Measurements from ENCODE around the gene PTPN2. TPM values are rescaled to one million over a fixed set of nuclear protein-coding genes. Genes with fewer than 3 reads are reported as not detected.
"Not testable (repeated sequence)": the region's sequence is repeated elsewhere in the genome, so short reads cannot be mapped to it uniquely, and the experiment has no call there.

PTPN2 gene
- 107 TPM for polyA plus RNA-seq (2012; ENCODE audit: insufficient read depth, insufficient read length)

DNA sequence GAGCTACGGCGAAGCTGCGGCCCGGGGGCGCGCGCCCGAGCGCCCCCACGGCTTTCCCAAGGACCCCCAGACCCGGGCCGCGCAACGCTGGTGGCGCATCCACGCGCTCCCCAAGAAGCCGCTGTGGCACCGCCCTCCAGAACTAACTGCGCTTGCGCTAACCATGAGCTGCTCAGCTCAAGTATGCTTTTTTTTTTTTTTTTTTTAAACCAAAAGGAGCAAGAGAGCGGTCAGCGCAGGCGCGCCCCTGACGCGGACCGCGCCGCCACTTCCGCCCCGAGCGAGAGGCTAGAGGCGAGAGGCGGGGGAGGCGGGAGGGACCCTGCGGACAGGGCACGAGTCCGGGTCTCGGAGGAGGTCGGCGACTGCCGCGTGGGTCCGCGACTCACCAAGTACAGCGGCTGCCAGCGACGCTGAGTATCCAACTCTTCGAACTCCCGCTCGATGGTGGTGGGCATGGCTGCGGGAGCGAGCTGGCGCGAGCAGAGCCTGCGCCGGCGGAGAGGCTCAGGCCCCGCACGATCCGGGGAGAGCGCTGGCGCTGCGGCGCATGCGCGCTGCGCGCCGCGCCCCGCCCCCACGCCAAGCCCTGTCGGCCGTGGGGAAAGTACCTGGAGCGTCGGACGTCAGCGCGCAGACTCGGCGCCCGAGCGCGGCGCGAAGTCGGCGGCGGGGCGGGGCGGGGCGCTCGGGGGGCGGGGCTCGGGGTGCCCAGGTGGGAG, at the start of gene PTPN2:
Gene PTPN2 (minus strand): TSS at position 554 of the 722 bp plus-strand sequence. CDS start 96 bp downstream, at position 458.
- H3K4me3 ChIP-seq (ENCODE audit: low read length) = peak within 1 kb of the TSS; percentile 93
- peak; percentile 92 for DNase-seq (ENCODE audit: low read depth, low spot score)

DNA sequence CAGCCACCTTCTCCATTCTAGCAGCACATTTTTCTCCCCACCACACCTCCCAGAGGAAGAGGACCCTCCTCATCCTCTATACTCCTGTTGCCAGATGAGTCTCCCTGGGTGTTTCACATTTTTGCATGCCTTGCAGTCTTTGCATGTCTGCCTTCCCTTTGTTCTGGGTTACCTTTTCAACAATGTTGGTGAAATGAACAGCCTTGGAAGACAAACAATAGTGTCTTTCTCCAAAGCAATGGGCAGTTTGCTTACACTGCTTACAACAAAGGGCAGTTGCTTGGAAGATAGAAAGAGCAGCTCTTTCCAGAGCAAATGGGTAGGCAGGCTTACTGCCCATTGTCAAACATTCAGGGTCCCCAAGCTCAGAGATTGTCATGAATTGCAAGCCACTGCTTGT, 49.3 kb upstream of the PTPN2 start:
- DNase-seq (ENCODE audit: low read depth, low spot score) = no peak
- no peak overlapping the region for H3K4me3 ChIP-seq (ENCODE audit: low read length)

DNA sequence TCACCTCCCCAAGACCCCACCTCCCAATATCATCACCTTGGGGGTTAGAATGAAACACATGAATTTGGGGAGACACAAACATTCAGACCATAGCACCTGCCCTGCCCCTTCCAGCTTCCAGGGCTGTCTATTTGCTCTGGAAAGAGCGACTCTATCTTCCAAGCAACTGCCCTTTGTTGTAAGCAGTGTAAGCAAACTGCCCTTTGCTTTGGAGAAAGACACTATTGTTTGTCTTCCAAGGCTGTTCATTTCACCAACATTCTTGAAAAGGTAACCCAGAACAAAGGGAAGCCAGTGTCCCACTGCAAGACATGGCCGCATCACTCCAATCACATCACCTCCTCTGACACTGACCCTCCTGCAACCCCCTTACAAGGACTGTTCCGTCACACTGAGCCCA, 46.9 kb upstream of the PTPN2 start:
- H3K4me3 ChIP-seq (ENCODE audit: low read length) = no peak overlapping the region
- DNase-seq (ENCODE audit: low read depth, low spot score) = no peak

DNA sequence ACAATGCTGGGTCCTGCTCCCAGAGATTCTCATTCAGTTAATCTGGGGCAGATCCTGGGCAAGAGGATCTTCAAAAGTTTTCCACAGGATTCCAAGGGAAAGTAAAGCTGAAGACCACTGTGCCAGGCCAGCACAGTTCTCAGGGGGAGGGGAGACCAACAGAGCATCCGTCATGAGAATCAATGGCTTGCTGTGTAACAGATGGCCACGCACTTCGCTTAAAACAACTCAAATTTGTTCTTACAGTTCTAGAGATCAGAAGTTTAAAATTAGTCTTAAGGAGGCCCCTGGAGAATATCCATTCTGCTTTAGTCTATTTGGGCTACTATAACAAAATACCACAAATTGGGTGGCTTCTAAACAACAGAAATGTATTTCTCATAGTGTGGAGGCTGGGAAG, 46.3 kb upstream of the PTPN2 start:
- no peak for DNase-seq (ENCODE audit: low read depth, low spot score)
- H3K4me3 ChIP-seq (ENCODE audit: low read length) = no peak overlapping the region

DNA sequence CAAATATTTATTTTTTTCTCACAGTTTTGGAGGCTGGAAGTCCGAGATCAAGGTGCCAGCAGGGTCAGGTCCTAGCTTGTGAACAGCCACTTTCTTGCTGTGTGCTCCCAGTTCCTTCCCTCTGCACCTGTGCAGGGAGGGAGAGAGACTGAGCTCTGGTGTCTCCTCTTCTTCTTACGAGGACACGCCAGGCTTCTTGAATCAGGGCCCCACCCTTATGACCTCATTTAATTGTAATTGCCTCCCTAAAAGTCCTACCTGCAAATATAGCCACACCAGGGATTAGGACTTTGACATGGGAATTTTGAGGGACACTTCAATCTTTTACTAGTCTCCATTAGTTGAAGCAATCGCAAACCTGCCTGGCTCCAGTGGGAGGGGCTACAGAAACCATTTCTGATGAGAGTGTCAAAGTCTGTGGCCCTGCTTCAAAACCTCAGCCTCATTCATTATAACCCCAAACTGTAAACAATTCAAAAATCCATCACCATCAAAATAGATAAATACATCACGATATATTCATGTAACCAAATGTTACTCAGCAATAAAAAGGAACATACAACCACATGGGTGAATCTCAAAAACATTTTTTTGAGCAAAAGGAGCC, 45.5 kb upstream of the PTPN2 start:
- no peak overlapping the region for H3K4me3 ChIP-seq (ENCODE audit: low read length)
- DNase-seq (ENCODE audit: low read depth, low spot score) = no peak

DNA sequence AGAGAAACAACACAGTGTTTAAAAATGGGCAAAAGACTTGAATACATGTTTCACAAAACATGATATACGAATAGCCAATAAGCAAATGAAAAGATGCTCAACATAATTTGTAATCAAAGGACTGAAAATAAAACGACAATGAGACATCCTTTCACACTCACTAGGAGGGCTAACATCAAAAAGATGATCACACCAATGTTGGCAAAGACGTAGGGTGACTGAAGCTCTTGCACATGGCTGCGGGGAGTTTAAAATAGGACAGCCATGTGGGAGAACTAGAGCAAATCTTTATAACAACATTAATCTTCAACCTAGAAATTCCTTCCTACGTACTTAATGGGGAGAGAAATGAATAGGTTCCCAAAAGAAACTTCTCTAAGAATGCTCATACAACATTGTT, 44.6 kb upstream of the PTPN2 start:
- no peak overlapping the region for H3K4me3 ChIP-seq (ENCODE audit: low read length)
- DNase-seq (ENCODE audit: low read depth, low spot score) = no peak

DNA sequence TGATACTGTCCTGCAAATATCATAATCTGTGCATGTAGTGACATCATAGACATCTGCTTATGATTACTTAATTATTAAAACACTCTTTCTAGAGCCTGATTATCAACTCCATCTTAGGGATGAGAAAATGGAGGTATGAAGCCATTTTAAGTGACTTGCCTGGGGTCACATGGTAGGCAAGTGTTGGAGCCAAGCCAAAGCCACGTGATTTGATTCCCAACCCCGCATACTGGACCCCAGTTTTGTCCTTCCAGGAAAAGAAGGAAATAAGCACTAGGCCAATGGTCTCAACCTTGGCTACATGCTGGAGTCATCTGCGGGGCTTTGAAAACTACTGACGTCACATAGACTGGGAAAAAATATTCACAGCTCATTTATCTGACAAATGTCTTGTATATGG, 44.2 kb upstream of the PTPN2 start:
- DNase-seq (ENCODE audit: low read depth, low spot score) = no peak
- no peak overlapping the region for H3K4me3 ChIP-seq (ENCODE audit: low read length)

DNA sequence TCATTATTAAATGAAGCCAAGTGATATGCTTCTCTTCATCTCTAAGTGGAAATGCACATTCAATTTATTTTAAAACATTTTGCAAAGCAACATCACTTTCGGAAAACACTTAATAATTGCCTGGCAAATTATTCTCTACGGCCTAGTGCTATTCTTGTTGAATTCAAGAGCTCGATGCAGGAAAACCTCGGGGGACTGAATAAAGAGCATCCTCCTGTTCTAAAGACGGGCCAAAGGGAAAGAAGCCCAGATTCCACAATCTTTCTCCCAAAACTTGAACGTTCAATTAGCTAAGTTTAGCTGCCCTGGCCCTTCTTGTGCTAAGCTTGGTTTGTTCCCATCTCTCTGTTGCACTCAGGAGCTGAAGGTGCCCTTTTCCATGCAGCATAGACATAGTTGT, 40.6 kb upstream of the PTPN2 start:
- H3K4me3 ChIP-seq (ENCODE audit: low read length) = no peak overlapping the region
- no peak for DNase-seq (ENCODE audit: low read depth, low spot score)

DNA sequence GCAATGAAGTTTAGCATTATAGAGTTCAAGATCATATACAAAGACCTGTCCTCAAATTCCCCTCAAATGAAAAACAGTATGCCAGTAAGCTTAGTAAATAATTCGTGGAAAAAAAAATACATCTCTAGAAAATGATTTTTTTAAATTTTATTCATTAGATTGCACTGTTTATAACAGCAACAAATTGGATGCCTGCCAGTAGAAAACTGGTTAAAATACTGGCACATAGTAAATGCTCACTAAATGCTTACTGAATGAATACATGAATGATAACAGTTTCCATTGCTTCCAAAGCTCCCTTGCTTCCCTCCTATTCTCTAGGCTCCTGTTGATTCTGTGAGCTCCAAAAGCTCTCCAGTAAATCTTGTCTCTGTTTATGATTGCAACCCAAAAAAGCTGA, 38.2 kb upstream of the PTPN2 start:
- H3K4me3 ChIP-seq (ENCODE audit: low read length) = no peak overlapping the region
- no peak for DNase-seq (ENCODE audit: low read depth, low spot score)

DNA sequence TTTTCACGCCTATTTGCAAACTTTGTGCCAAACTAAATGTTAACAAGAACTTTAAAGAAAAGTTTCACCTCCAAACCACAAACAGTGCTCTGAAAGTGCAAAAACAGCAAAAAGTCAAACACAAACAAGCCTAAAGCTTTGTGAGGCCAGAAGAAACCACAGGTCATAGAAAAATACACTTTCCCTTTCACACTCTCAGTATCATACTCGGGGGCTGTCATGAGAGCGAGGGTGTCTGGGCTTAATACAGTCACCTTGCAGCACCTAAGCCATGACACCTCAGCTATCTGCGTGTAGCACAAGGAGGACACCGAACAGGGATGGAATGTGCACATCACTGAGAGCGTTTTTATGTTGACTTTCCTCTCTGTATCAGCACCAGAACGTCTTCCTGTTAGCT, 37.1 kb upstream of the PTPN2 start:
- no peak for DNase-seq (ENCODE audit: low read depth, low spot score)

DNA sequence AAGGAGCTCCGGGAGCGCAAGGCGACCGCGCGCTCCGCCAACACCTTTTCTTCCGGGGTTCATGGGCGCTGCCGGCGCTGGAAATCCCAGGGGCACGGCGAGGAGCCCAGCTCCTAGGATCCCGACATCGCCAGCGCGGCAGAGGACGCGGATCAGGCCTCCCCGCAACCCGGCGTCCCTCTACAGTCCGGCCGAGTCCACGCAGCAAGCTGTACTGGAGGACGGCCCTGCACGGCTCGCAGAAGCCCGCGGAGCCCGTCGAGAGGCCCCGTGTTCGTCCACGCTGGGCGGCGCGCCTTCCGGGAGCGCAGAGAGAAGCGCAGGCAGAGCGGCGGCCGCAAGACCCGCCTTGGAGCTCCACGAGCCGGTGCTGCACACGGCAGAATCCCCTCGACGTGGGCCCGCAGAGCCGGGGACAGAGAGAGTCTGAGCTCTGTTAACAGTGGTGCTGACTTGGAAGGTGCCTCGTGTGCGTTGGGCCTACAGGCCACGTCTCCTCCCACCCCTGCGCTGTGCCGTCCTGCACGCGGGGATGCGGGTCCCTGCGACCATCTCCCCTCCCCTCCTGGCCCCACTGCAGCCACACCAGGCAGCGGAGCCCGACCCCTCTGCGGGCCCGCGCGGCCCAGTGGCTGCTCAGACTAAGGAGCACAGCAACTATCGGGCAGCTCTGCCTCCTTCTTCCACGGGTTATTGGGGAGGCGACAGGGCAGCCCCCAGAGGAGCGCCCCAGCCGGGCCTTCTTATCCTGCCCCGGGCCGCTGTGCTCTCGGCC, 28.1 kb upstream of the PTPN2 start:
- no peak for DNase-seq (ENCODE audit: low read depth, low spot score)
- no peak overlapping the region for H3K4me3 ChIP-seq (ENCODE audit: low read length)

More for the DNA sequence above, 37.1 kb upstream of the PTPN2 start:
- no peak overlapping the region for H3K4me3 ChIP-seq (ENCODE audit: low read length)

DNA sequence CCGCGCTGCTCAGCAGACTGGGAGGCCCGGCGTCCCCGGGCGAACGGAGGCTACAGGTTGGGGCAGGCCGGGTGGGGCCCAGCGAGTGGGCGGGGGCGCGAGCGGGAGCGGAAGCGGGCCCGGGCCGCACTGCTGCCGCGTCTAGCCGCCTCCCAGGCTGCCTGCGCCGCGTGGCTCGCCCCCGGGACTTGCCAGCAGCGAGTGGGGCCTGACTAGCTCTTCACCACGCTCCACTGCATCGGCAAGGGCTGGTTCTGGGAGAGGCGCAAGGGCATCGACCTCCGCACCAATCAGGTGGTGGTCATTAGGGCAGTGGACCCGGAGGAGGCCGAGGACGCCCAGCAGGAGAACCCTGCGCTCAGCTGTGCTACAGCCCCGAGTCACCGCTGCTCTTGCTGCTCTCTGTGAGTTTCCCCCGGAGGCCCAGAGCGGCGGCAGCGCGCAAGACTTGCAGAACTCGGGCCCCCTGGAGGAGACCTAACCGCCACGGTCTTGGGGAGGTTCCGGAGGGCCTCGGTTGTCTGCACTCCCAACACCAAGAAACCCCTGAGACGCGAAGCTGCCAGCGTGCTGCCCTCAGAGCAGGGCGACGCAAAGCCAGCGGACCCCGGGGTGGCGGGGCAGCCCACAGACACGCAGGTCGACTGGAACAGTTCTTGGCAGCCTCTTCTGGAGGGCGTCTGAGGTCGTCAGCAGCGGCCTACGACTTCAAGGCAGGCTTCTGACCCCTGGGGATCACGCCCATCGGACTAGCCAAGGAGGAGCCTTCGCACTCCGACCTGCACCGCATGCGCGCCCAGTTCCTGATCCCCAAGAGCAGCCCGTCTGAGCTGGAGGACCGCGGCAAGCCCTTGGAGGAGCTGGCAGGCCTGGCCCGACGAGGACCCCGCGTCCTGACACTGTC, 27.2 kb upstream of the PTPN2 start:
- no peak for DNase-seq (ENCODE audit: low read depth, low spot score)
- no peak overlapping the region for H3K4me3 ChIP-seq (ENCODE audit: low read length)

DNA sequence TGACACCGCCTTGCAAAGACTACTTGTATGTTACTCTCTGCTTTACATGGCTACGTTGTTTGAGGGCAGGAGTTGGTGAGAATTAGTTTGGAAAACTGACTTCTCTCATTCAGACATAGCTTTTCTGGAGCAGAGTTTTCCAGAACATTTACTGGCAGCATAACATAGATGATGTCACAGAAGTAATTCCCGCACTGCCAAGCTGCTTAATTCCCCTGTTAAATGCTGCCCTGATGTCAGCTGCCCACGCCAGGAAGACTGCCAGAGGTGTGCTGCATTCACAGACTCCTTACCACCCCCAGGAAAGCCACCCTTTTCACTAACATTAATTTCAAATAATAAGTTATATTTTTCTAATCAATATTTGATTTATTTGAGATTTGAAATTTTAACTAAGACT, 24.7 kb upstream of the PTPN2 start:
- no peak overlapping the region for H3K4me3 ChIP-seq (ENCODE audit: low read length)
- DNase-seq (ENCODE audit: low read depth, low spot score) = no peak

DNA sequence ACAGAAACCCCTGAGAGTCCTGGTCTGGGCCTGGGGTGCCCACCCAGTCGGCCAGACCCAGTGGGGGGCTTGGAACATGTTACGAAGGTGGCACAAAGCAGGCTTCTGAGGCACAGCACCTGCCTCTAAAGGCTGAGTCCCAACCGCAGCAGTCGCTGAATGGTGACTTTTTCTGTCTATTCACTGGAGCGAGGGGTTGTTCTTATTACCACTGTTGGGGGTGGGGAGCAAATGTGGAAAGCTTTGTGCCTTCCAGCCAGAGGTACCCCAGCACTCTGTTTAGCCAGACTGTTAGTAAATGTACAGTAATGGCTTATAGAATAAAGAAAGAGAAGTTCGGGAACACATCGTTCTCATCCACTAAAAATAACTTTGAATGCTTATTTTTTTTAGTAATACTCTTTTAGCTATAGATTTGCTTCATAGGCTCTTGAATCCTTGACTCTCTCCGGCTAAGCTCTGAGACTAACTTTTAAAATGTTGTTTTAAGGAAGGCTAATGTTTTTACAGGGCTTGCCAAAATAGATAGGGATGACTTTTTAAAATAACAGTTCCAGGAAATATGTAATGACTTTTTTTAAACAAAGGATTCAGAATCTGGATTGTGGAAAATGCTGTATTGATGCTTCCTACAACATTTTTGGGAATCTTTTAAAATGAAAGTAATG, 23.4 kb upstream of the PTPN2 start:
- peak; percentile 25 for DNase-seq (ENCODE audit: low read depth, low spot score)
- H3K4me3 ChIP-seq (ENCODE audit: low read length) = no peak overlapping the region

DNA sequence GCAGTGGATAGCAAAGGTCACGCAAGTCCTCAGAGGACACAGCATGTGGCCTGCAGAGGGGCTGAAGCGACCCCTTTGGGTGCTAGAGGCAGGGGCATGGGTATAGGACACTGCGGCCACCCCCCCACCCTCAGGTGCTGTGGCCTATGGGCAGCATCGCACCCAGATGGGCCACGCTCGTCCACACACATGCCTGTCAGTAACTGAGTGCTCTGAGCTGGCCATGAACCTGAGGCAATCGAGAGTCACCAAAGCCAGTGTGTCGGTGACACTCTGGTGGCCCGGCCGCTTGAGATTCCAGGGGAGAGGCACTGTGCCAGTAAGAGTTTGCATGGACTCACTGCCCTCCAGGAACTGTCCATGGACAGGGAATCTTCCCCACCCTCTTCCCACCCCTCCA, 22.7 kb upstream of the PTPN2 start:
- no peak for DNase-seq (ENCODE audit: low read depth, low spot score)
- H3K4me3 ChIP-seq (ENCODE audit: low read length) = no peak overlapping the region

DNA sequence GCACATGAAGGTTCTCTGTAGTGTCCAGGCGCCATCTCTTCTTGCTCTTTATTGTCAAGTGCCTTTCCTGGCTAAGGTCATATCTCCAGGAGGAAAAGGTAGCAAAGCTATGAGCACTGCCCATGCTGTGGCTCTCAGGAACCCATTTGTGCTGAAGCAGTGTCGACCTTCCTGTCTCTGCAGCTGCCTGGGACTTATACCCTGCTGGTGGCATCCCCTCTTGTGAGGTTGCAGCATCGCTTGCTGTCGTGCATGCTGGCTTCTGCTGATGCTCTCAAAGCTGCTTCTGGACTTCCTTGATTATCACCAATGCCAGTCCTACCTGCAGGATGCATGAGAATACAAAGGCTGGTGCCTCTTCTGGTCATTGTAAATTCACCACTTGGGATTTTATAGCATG, 22.1 kb upstream of the PTPN2 start:
- no peak for DNase-seq (ENCODE audit: low read depth, low spot score)

DNA sequence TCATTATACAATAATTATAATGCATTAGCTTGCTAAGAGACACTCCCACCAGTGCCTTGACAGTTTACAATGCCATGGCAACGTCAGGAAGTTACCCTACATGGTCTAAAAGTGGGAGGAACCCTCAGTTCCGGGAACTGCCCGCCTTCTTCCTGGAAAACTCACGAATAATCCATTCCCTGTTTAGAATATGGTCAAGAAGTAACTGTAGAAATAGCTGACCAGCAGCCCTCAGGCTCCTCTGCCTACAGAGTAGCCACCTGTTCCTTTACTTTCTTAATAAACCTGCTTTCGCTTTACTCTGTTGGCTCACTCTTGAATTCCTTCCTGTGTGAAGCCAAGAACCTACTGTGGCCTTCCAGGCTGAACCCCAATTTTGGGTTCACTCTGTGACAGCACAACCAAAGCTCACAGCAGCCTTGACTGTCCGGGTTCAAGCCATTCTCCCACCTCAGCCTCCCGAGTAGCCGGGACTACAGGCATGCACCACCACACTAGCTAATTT, 20.0 kb upstream of the PTPN2 start:
- no peak for DNase-seq (ENCODE audit: low read depth, low spot score)
- H3K4me3 ChIP-seq (ENCODE audit: low read length) = no peak overlapping the region

More for the DNA sequence above, 22.1 kb upstream of the PTPN2 start:
- no peak overlapping the region for H3K4me3 ChIP-seq (ENCODE audit: low read length)

DNA sequence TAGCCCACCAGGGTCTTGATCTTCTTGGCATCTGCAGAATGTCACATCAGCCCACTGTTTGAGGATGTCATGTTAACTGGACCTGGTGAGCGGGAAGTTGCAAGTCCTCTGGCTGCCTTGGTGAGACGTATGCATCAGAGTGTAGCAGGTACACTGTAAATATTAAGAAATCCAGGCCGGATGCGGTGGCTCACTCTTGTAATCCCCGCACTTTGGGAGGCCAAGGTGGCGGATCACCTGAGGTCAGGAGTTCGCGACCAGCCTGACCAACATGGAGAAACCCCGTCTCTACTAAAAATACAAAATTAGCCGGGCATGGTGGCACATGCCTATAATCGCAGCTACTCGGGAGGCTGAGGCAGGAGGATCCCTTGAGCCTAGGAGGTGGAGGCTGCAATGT, 17.2 kb upstream of the PTPN2 start:
- not testable (repeated sequence) for H3K4me3 ChIP-seq (ENCODE audit: low read length); DNase-seq (ENCODE audit: low read depth, low spot score)

Data from Jurkat, Clone E6-1 (cell line).